ENCODE measurements around the gene GDAP2.
"Not testable (repeated sequence)": the region's sequence is repeated elsewhere in the genome, so short reads cannot be mapped to it uniquely, and the experiment has no call there.

The GDAP2 gene

GRCh38 chr1:117899801-117900200 lies 29.6 kb downstream of the GDAP2 start:
- DNase-seq: no peak

- DNase-seq: no peak
These were observed 31.9 kb downstream of the GDAP2 start for GRCh38 chr1:117897551-117897950.

GRCh38 chr1:117895482-117896114 lies 33.8 kb downstream of the GDAP2 start:
- peak; percentile 74 for DNase-seq

DNA sequence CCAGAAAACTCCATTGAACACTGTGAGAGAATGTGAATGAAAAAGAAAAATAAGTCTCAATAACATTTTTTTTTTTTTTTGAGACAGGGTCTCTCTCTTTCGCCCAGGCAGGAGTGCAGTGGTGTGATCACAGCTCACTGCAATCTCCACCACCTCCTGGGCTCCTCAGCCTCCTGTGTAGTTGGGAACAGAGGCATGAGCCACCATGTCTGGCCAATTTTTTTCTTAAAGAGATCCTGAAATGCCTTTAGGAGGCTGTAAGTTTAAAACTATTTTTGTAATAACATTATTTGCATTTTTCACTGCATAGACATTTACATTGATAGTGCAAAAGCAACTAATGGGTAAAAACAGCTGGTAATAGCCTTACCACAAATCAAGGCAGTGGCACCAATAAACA lies 35.3 kb downstream of the GDAP2 start:
- no peak for DNase-seq

DNA sequence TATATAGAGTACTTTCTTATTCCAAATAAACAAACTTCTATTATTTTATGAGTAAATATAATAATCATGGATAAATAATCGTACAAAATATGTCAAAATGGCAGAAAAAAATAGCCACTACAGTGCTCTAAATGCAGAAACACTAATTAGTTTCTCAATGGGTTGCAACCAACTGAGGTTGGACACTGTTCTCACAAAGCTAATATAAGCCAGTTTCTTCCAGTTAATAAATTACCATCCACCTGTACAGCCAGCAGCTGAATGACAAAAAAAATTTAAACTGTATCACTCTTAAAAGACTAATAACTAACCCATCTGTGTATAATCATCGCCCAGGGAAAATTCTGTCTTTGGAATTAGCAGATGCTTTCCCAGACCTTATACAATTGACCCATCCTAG lies 36.9 kb downstream of the GDAP2 start:
- no peak for DNase-seq

DNA sequence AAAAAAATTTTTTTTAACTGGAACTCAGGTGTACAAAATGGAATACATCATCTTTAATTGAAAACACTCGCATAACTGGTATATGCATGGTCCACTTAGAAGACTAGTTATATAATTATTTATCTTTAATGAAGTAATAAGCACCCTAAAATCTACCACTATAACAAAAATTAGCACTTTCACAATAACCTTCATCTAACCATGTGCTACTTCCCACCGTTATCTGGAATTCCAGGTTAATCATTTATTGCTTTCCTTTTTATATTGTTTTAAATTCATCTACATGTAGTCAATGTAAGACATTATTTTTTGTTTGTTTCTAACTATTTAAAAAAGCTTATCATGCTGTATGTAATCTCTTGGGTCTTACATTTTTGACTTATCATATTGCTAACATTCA lies 39.0 kb downstream of the GDAP2 start:
- DNase-seq: no peak

DNA sequence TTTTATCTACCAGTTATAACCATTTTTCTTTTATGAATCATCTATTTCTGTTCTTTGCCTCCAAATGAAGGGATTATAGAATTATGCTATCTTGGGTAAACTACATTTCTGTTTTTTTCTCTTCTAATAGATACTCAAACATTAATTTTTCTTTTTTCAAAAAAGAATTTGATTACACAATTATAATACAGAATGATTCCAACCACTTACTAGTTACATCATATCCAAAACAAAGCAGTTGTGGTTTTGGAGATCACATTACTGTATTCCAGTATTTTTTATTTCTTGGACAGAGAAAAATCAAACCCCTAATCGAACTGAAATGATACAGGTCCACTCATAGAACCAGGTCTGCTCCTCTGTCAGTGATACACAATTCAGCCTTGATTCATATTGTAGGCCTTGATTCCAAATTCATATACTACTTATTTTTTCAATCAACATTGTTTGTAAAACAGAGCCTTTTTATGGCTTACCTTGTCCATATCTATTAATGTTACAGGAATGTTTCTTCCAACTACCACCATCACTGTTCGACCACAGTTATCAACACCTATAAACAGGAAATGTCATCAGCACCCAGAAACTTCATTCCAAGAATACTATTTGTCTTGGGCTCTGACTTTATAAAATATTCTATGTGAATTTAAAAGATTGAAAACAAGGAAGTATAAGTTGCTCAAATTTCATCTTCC lies 43.2 kb downstream of the GDAP2 start:
- no peak for DNase-seq

- DNase-seq: no peak
These were observed 45.8 kb downstream of the GDAP2 start for GRCh38 chr1:117883616-117884015.

- no peak for DNase-seq
These were observed 50.1 kb downstream of the GDAP2 start for GRCh38 chr1:117879284-117879683.

GRCh38 chr1:117877823-117878222 lies 51.6 kb downstream of the GDAP2 start:
- DNase-seq: no peak

- DNase-seq: no peak
These were observed 58.4 kb downstream of the GDAP2 start for GRCh38 chr1:117871013-117871412.

DNA sequence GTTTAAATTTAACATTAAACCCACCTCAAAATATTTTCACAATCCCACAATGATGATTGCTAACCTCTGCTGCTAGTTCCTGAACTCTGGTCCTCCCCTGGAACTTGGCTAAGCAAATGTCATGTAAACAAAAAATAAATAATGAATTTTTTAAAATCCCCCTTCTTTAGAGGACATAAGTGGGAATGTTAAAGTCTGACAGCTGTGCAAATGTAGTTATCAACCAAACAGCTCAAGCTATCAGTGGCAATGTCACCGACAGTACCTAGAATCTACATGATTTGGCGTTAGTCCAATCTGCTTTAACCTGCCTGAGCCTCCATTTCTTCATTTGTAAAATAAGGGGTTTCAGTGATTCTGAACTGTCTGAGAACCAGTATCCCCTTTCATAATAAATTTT lies 67.7 kb downstream of the GDAP2 start:
- no peak for DNase-seq

DNA sequence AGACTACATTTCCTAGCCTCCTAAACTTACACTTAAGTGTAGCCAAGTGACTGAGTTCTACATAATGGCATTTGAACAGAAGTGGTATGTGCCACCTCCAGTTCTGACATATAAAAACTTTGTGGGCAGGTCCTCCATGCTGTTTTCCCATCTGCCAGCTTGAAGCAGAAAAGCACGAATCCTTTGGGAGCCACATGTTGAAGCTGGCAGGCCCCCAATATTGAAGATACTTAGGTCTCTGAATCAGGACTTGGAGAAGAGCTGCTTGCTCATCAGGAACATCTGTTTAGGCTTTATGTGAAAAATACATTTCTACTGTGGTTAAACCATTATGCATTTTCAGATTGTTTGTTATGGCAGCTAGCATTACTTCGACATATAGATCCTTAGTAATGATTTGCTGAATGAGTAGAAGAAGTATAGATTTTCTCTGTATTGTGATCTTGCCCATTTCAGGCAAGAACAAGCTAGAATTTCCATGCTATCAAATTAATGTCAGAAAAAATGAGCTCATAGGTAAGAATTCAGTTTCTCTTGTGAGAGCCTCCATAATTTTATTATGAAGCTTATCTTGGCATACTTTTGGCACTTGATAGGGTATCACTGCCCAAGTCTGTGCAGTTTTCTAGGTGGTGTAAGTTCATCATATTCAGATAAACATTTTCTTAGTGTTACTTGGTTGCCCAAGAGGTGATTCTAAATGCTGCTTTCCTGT lies 68.4 kb downstream of the GDAP2 start:
- DNase-seq: no peak

DNA sequence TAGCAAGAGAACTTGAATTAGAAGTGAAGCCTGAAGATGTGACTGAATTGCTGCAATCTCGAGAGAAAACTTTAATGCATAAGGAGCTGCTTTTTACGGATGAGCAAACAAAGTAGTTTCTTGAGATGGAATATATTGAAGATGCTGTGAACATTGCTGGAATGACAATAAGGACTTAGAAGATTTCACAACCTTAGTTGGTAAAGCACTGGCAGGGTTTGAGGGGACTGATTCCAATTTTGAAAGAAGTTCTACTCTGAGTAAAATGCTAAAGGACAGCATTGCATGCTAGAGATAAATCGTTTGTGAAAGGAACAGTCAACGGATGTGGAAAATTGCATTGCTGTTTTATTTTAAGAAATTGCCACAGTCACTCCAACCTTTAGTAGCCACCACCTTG lies 69.5 kb downstream of the GDAP2 start:
- DNase-seq: no peak

- DNase-seq: peak; percentile 13
These were observed 72.0 kb downstream of the GDAP2 start for GRCh38 chr1:117857418-117857817.

GRCh38 chr1:117852853-117853553 lies 76.4 kb downstream of the GDAP2 start:
- no peak for DNase-seq

GRCh38 chr1:117851687-117852086 lies 77.7 kb downstream of the GDAP2 start:
- no peak for DNase-seq

DNA sequence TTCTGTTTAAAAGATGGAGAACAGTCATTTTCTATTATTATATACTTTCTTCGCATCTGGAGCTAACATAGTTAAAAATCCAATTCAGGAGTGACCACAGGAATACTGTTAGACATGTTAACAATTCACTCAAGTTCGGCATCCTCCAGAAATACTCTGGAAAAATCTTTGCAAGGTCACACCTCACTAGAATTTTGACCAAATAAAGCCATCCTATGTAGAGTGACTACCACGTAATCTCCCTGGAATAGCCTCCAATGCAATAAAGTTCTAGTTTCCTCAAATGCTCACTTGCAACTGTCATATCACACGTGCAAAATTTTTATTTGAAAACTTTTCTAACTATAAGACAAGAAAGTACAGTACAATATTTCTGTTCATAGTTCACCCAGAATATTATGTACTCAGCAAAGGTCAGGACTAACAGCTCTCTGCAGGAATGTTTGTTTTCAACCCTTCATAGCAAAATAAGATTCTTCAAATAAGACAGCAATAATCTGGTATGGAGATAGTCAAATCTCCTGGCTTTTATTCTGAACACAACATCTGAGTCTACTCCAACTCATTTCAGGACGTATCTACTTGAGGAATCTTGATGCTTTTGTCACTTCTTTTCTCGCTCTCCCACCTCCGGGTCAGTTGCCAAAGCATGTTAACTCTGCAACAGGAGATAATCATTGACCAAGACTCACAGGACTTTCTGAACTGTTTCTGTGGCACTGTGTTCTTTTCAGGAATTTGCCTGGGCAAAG lies 82.6 kb downstream of the GDAP2 start:
- no peak for DNase-seq

DNA sequence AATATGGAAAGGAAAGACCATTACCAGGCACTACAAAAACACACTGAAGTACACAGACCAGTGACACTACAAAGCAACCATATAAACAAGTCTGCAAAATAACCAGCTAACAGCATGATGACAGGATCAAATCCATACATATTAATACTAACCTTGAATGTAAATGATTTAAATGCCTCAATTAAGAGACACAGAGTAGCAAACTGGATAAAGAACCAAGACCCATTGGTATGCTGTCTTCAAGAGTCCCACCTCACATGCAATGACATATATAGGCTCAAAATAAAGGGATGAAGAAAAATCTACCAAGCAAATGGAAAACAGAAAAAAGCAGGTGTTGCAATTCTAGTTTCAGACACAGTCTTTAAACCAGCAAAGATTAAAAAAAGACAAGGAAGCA lies 84.9 kb downstream of the GDAP2 start:
- not testable (repeated sequence) for DNase-seq

- no peak for DNase-seq
These were observed 85.6 kb downstream of the GDAP2 start for GRCh38 chr1:117843791-117844190.

- DNase-seq: no peak
These were observed 86.8 kb downstream of the GDAP2 start for GRCh38 chr1:117842408-117843170.

DNA sequence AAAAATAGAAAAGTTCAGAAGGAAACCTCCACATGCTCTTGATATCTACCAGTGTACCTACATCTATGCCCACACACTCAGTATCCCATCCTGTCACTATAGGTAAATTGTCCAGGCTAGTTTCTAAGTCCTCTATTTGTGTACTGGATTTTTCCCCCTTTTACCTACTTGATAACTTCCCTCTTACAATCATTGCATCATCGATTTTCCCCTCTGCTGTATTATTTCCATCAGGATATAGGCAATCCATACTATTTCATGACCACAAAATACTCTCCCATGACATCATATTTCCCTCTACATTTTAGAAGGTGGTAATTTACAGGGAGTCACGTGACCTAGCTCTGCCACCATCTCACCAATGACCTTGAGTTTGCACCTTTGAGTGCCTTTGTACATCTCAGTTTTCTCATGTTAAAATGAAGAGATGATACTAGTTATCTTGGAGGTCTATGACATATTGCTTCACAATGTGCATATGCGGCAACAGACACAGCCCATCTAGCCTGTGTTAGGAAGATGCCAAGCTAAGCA lies 88.2 kb downstream of the GDAP2 start:
- DNase-seq: no peak

Data from NCI-H345 (cell line).